ENCODE data around the gene HOXB7. TPM values are rescaled to one million over a fixed set of nuclear protein-coding genes. Genes with fewer than 3 reads are reported as not detected.

The HOXB7 gene
- total RNA-seq, 1 donor from 2014 or later, result 3.6 TPM

- Mint-ChIP-seq H3K36me3 (ENCODE audit: low read depth, unreplicated experiment) (no peaks in the 10 kb centered on the region), H3K4me3 (ENCODE audit: unreplicated experiment) (no peak overlapping the region), H3K27me3 (ENCODE audit: unreplicated experiment) (peaks cover 34% of the 10 kb centered on the region), H3K9me3 (ENCODE audit: unreplicated experiment) (no peaks in the 10 kb centered on the region), H3K4me1 (ENCODE audit: unreplicated experiment) (peaks cover 7% of the 10 kb centered on the region), H3K27ac (ENCODE audit: unreplicated experiment) (no peak overlapping the region)
- TF ChIP-seq, protein P1, sequence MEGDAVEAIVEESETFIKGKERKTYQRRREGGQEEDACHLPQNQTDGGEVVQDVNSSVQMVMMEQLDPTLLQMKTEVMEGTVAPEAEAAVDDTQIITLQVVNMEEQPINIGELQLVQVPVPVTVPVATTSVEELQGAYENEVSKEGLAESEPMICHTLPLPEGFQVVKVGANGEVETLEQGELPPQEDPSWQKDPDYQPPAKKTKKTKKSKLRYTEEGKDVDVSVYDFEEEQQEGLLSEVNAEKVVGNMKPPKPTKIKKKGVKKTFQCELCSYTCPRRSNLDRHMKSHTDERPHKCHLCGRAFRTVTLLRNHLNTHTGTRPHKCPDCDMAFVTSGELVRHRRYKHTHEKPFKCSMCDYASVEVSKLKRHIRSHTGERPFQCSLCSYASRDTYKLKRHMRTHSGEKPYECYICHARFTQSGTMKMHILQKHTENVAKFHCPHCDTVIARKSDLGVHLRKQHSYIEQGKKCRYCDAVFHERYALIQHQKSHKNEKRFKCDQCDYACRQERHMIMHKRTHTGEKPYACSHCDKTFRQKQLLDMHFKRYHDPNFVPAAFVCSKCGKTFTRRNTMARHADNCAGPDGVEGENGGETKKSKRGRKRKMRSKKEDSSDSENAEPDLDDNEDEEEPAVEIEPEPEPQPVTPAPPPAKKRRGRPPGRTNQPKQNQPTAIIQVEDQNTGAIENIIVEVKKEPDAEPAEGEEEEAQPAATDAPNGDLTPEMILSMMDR (IDR thresholded peaks at IDR 0.05; ENCODE audit: unreplicated experiment), result no peak
- DNase-seq (ENCODE audit: low spot score), result no peak
These were observed 30.8 kb upstream of the HOXB7 start for GRCh38 chr17:48641541-48642058.

- peaks cover 7% of the 10 kb centered on the region for H3K4me1 Mint-ChIP-seq (ENCODE audit: unreplicated experiment)
- H3K27ac Mint-ChIP-seq (ENCODE audit: unreplicated experiment), result no peak overlapping the region
- H3K36me3 Mint-ChIP-seq (ENCODE audit: low read depth, unreplicated experiment), result no peaks in the 10 kb centered on the region
- TF ChIP-seq, protein P1 (IDR thresholded peaks at IDR 0.05; ENCODE audit: unreplicated experiment), result no peak
- DNase-seq (ENCODE audit: low spot score), result no peak
- H3K4me3 Mint-ChIP-seq (ENCODE audit: unreplicated experiment), result no peak overlapping the region
- no peaks in the 10 kb centered on the region for H3K9me3 Mint-ChIP-seq (ENCODE audit: unreplicated experiment)
- H3K27me3 Mint-ChIP-seq (ENCODE audit: unreplicated experiment), result peaks cover 35% of the 10 kb centered on the region
These were observed 30.0 kb upstream of the HOXB7 start for GRCh38 chr17:48640858-48641180.

DNA sequence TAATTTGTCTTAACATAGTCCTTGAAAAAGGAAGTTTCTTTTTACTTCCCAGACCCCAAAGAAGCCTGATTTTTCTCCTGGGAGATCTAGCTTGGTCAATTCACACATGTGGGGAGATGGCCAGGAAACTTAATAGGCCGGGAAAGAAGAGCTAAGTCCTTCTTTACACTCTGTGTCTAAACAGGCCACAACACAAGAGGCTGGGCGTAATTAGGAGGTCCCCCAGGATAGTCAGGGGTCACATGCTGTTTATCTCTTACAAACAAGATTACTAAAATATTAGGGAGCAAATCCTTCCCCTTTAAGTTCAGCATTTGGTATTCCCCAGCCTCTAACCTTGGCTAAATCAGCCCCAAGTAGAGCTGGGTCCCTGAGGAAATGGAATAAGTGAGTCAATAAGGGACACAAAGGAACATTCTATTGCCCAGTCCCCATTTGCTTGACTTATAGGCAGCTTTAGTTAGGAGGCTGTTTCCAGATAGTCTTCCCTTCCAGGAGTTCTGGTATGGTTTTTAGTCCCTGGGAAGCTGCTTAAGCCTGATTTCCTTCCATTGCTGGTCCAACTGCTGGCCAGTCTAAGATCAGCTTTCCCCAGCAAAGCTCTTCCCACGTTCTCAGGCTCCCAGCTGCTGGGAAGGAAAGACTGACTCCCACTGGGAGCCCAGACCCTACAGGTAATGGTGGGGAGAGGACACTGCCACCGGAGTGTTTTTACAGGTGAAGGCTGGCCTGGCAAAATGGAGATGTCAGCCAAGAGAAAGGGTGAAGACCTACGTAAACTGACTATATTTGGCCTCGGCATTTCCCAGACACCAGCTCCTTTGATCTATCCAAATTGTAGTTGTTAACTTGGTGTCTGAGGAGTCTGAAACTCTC is 29.4 kb upstream of the HOXB7 start:
- H3K4me1 Mint-ChIP-seq (ENCODE audit: unreplicated experiment), result peaks cover 7% of the 10 kb centered on the region
- H3K4me3 Mint-ChIP-seq (ENCODE audit: unreplicated experiment), result no peak overlapping the region
- TF ChIP-seq, protein P1 (IDR thresholded peaks at IDR 0.05; ENCODE audit: unreplicated experiment), result no peak
- no peak overlapping the region for H3K27ac Mint-ChIP-seq (ENCODE audit: unreplicated experiment)
- no peaks in the 10 kb centered on the region for H3K36me3 Mint-ChIP-seq (ENCODE audit: low read depth, unreplicated experiment)
- peaks cover 35% of the 10 kb centered on the region for H3K27me3 Mint-ChIP-seq (ENCODE audit: unreplicated experiment)
- no peaks in the 10 kb centered on the region for H3K9me3 Mint-ChIP-seq (ENCODE audit: unreplicated experiment)
- DNase-seq (ENCODE audit: low spot score), result no peak

DNA sequence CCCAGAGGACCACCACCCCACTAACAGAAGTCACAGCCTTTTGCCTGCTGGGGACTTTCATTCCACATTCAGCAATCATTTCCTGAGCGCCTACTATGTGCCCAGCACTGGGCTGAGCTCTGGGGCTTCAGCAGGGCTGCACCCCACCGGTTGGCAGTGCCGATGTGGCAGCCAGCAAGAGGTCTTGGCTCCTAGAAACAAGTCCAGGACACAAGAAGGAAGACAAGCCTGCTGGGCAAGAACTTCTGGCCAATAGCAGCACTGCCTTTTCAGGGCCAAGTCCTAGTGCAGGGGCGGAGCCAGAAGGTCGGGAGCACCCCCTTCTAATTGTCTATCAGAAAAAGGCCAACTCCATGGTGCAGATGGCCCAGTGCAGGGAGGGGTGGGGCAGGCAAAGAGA is 28.3 kb upstream of the HOXB7 start:
- H3K36me3 Mint-ChIP-seq (ENCODE audit: low read depth, unreplicated experiment), result no peaks in the 10 kb centered on the region
- TF ChIP-seq, protein P1 (IDR thresholded peaks at IDR 0.05; ENCODE audit: unreplicated experiment), result no peak
- H3K4me3 Mint-ChIP-seq (ENCODE audit: unreplicated experiment), result no peak overlapping the region
- H3K27ac Mint-ChIP-seq (ENCODE audit: unreplicated experiment), result no peak overlapping the region
- H3K27me3 Mint-ChIP-seq (ENCODE audit: unreplicated experiment), result peaks cover 43% of the 10 kb centered on the region
- no peaks in the 10 kb centered on the region for H3K9me3 Mint-ChIP-seq (ENCODE audit: unreplicated experiment)
- DNase-seq (ENCODE audit: low spot score), result no peak
- H3K4me1 Mint-ChIP-seq (ENCODE audit: unreplicated experiment), result peaks cover 7% of the 10 kb centered on the region

Measured in endothelial cell (in vitro differentiated cells).